Activated CD4-positive, alpha-beta memory T cell treated with anti-CD3 and anti-CD28 coated beads, Interleukin-2, amount 10 ng/mL, durations not matched to agents 7 days and 5 days (primary cell): ENCODE measurements around the gene ARHGAP6. TPM values are rescaled to one million over a fixed set of nuclear protein-coding genes. Genes with fewer than 3 reads are reported as not detected.
A peak's percentile ranks its signal among the peaks of the same experiment; 100 is the strongest.
"Not testable (repeated sequence)": the region's sequence is repeated elsewhere in the genome, so short reads cannot be mapped to it uniquely, and the experiment has no call there.

ENCODE experiments used
- CTCF ChIA-PET: fragments of 350-600 bp; sonication (Branson Sonifier 250); formaldehyde crosslinking; loops from one replicate; lab custom pipeline; 2021; ENCODE audit warnings: antibody characterized with exemption, inconsistent platforms; lab: Charles Lee
- POLR2A ChIA-PET: fragments of 350-600 bp; sonication (Branson Sonifier 250); formaldehyde crosslinking; loops from one replicate; lab custom pipeline; 2021; ENCODE audit warnings: antibody characterized with exemption; lab: Charles Lee
- DNase-seq: peaks from one replicate; pipeline ENCODE4 v3.0.0-alpha.2; 2020
- H3K27ac Mint-ChIP-seq: one replicate; pipeline ENCODE4 v1.8.0; 2021; ENCODE audit warnings: mild to moderate bottlenecking, mixed read lengths
- H3K27me3 Mint-ChIP-seq: one replicate; pipeline ENCODE4 v1.8.0; 2021; ENCODE audit warnings: mixed read lengths
- H3K36me3 Mint-ChIP-seq: one replicate; pipeline ENCODE4 v1.8.0; 2021; ENCODE audit warnings: low read depth, mixed read lengths
- H3K4me1 Mint-ChIP-seq: one replicate; pipeline ENCODE4 v1.8.0; 2021; ENCODE audit warnings: mixed read lengths
- H3K4me3 Mint-ChIP-seq: one replicate; pipeline ENCODE4 v1.8.0; 2021; ENCODE audit warnings: mild to moderate bottlenecking, mixed read lengths
- H3K9me3 Mint-ChIP-seq: one replicate; pipeline ENCODE4 v1.8.0; 2021; ENCODE audit warnings: mixed read lengths
- total RNA-seq, 2 experiments: library from RNA; stranded (reverse); gene quantifications; one replicate each; pipeline ENCODE4 v1.2.3, GENCODE V29; 2021

Gene ARHGAP6
- total RNA-seq, 2 experiments from 2014 or later, result not detected

GRCh38 chrX:11579636-11580600 is 85.8 kb downstream of the ARHGAP6 start:
- CTCF ChIA-PET, result interaction anchor here (0.6 kb wide), 1 partner anchor 21 kb away, joined by 3 read pairs; no protein-coding TSS in a partner anchor
- no peak overlapping the region for H3K27ac Mint-ChIP-seq
- DNase-seq, result no peak
- H3K4me1 Mint-ChIP-seq, result no peaks in the 10 kb centered on the region
- no peaks in the 10 kb centered on the region for H3K36me3 Mint-ChIP-seq
- no peak overlapping the region for H3K4me3 Mint-ChIP-seq
- POLR2A ChIA-PET, result no interaction called here
- H3K9me3 Mint-ChIP-seq, result no peaks in the 10 kb centered on the region
- no peaks in the 10 kb centered on the region for H3K27me3 Mint-ChIP-seq

GRCh38 chrX:11578301-11578700 is 87.4 kb downstream of the ARHGAP6 start:
- H3K27me3 Mint-ChIP-seq, H3K36me3 Mint-ChIP-seq, POLR2A ChIA-PET, H3K9me3 Mint-ChIP-seq, H3K4me1 Mint-ChIP-seq, H3K4me3 Mint-ChIP-seq, DNase-seq, CTCF ChIA-PET, H3K27ac Mint-ChIP-seq: not testable (repeated sequence)

GRCh38 chrX:11577603-11578002 is 88.1 kb downstream of the ARHGAP6 start:
- no peaks in the 10 kb centered on the region for H3K36me3 Mint-ChIP-seq
- no peaks in the 10 kb centered on the region for H3K9me3 Mint-ChIP-seq
- no peak overlapping the region for H3K4me3 Mint-ChIP-seq
- ChIA-PET CTCF (no interaction called here), POLR2A (no interaction called here)
- DNase-seq, result no peak
- H3K27ac Mint-ChIP-seq, result no peak overlapping the region
- no peaks in the 10 kb centered on the region for H3K27me3 Mint-ChIP-seq
- H3K4me1 Mint-ChIP-seq, result no peaks in the 10 kb centered on the region

GRCh38 chrX:11575332-11575731 is 90.4 kb downstream of the ARHGAP6 start:
- no peaks in the 10 kb centered on the region for H3K36me3 Mint-ChIP-seq
- no peak overlapping the region for H3K4me3 Mint-ChIP-seq
- H3K27ac Mint-ChIP-seq, result no peak overlapping the region
- no peaks in the 10 kb centered on the region for H3K4me1 Mint-ChIP-seq
- H3K9me3 Mint-ChIP-seq, result no peaks in the 10 kb centered on the region
- ChIA-PET POLR2A (no interaction called here), CTCF (no interaction called here)
- DNase-seq, result no peak
- H3K27me3 Mint-ChIP-seq, result no peaks in the 10 kb centered on the region

GRCh38 chrX:11567528-11568220 is 98.0 kb downstream of the ARHGAP6 start:
- CTCF ChIA-PET, result no interaction called here
- no peak overlapping the region for H3K4me3 Mint-ChIP-seq
- no peaks in the 10 kb centered on the region for H3K9me3 Mint-ChIP-seq
- H3K4me1 Mint-ChIP-seq, result no peaks in the 10 kb centered on the region
- DNase-seq, result no peak
- POLR2A ChIA-PET, result no interaction called here
- no peak overlapping the region for H3K27ac Mint-ChIP-seq
- no peaks in the 10 kb centered on the region for H3K27me3 Mint-ChIP-seq
- no peaks in the 10 kb centered on the region for H3K36me3 Mint-ChIP-seq

GRCh38 chrX:11566789-11567188 is 98.9 kb downstream of the ARHGAP6 start:
- DNase-seq, result no peak
- Mint-ChIP-seq H3K27ac (no peak overlapping the region), H3K9me3 (no peaks in the 10 kb centered on the region), H3K4me1 (no peaks in the 10 kb centered on the region), H3K27me3 (no peaks in the 10 kb centered on the region), H3K36me3 (no peaks in the 10 kb centered on the region), H3K4me3 (no peak overlapping the region)
- CTCF ChIA-PET, result no interaction called here
- POLR2A ChIA-PET, result no interaction called here

- Mint-ChIP-seq H3K4me3 (no peak overlapping the region), H3K9me3 (no peaks in the 10 kb centered on the region), H3K27ac (no peak overlapping the region), H3K4me1 (no peaks in the 10 kb centered on the region), H3K27me3 (no peaks in the 10 kb centered on the region), H3K36me3 (no peaks in the 10 kb centered on the region)
- DNase-seq, result no peak
- CTCF ChIA-PET, result no interaction called here
- POLR2A ChIA-PET, result no interaction called here
Measured at GRCh38 chrX:11566173-11566572, 99.5 kb downstream of the ARHGAP6 start.

- POLR2A ChIA-PET, result no interaction called here
- Mint-ChIP-seq H3K27ac (no peak overlapping the region), H3K27me3 (no peaks in the 10 kb centered on the region), H3K4me1 (no peaks in the 10 kb centered on the region), H3K4me3 (no peak overlapping the region), H3K9me3 (no peaks in the 10 kb centered on the region), H3K36me3 (no peaks in the 10 kb centered on the region)
- DNase-seq, result no peak
- CTCF ChIA-PET, result no interaction called here
Measured at GRCh38 chrX:11564546-11564945, 101.2 kb downstream of the ARHGAP6 start.

GRCh38 chrX:11562570-11562969 is 103.2 kb downstream of the ARHGAP6 start:
- Mint-ChIP-seq H3K27ac (no peak overlapping the region), H3K27me3 (no peaks in the 10 kb centered on the region), H3K4me3 (no peak overlapping the region), H3K9me3 (no peaks in the 10 kb centered on the region), H3K36me3 (no peaks in the 10 kb centered on the region), H3K4me1 (no peaks in the 10 kb centered on the region)
- POLR2A ChIA-PET, result no interaction called here
- CTCF ChIA-PET, result interaction anchor here (0.5 kb wide), 1 partner anchor 1644 kb away, joined by 3 read pairs; no protein-coding TSS in a partner anchor
- no peak for DNase-seq

- CTCF ChIA-PET, result interaction anchor here (0.8 to 1.0 kb wide), 2 partner anchors 21 to 216 kb away, joined by 3 read pairs; no protein-coding TSS in a partner anchor
- Mint-ChIP-seq H3K36me3 (no peaks in the 10 kb centered on the region), H3K9me3 (no peaks in the 10 kb centered on the region), H3K4me1 (no peaks in the 10 kb centered on the region), H3K27ac (no peak overlapping the region), H3K4me3 (no peak overlapping the region), H3K27me3 (peaks cover 2% of the 10 kb centered on the region)
- POLR2A ChIA-PET, result no interaction called here
- DNase-seq, result peak; percentile 40
Measured at GRCh38 chrX:11558972-11559371, 106.7 kb downstream of the ARHGAP6 start.

GRCh38 chrX:11557120-11557519 is 108.6 kb downstream of the ARHGAP6 start:
- ChIA-PET CTCF (no interaction called here), POLR2A (no interaction called here)
- H3K27me3 Mint-ChIP-seq, result peaks cover 5% of the 10 kb centered on the region
- no peak overlapping the region for H3K27ac Mint-ChIP-seq
- no peak for DNase-seq
- no peak overlapping the region for H3K4me3 Mint-ChIP-seq
- H3K36me3 Mint-ChIP-seq, result no peaks in the 10 kb centered on the region
- no peaks in the 10 kb centered on the region for H3K9me3 Mint-ChIP-seq
- no peaks in the 10 kb centered on the region for H3K4me1 Mint-ChIP-seq

- ChIA-PET CTCF (no interaction called here), POLR2A (no interaction called here)
- Mint-ChIP-seq H3K4me3 (no peak overlapping the region), H3K4me1 (no peaks in the 10 kb centered on the region), H3K27me3 (peaks cover 5% of the 10 kb centered on the region), H3K36me3 (no peaks in the 10 kb centered on the region), H3K27ac (no peak overlapping the region), H3K9me3 (no peaks in the 10 kb centered on the region)
- no peak for DNase-seq
Measured at GRCh38 chrX:11555759-11556158, 110.0 kb downstream of the ARHGAP6 start.

- Mint-ChIP-seq H3K4me1 (no peaks in the 10 kb centered on the region), H3K4me3 (no peak overlapping the region), H3K27ac (no peak overlapping the region), H3K27me3 (peaks cover 7% of the 10 kb centered on the region), H3K36me3 (no peaks in the 10 kb centered on the region), H3K9me3 (no peaks in the 10 kb centered on the region)
- ChIA-PET POLR2A (no interaction called here), CTCF (no interaction called here)
- no peak for DNase-seq
Measured at GRCh38 chrX:11553594-11553993, 112.1 kb downstream of the ARHGAP6 start.
